Uterus (tissue), 4 donors: ENCODE data around the gene GAMT. TPM values are rescaled to one million over a fixed set of nuclear protein-coding genes. Genes with fewer than 3 reads are reported as not detected.
A peak's percentile ranks its signal among the peaks of the same experiment; 100 is the strongest.
"Not testable (repeated sequence)": the region's sequence is repeated elsewhere in the genome, so short reads cannot be mapped to it uniquely, and the experiment has no call there.

Experiments
- DNase-seq, 2 donors: peaks; one replicate each; pipeline ENCODE4 v3.0.0-alpha.2; 2019 to 2020
- H3K27ac ChIP-seq, 2 donors: fragments of 200-600 bp; sonication (generic); 1 replicate in 1 of 2; 2 replicates in 1 of 2; pipeline ENCODE4 v1.5.1; 2016 to 2018
- H3K27me3 ChIP-seq, 2 donors: fragments of 200-600 bp; sonication (generic); one replicate each; pipeline ENCODE4 v1.5.1; 2018 to 2019; ENCODE audit warnings: control low read depth in 1 of 2
- H3K36me3 ChIP-seq, 2 donors: fragments of 200-600 bp; sonication (generic); one replicate each; pipeline ENCODE4 v1.5.1; 2019; ENCODE audit warnings: control low read depth in 1 of 2
- H3K4me1 ChIP-seq, 2 donors: fragments of 200-600 bp; sonication (generic); one replicate each; pipeline ENCODE4 v1.5.1; 2018 to 2019; ENCODE audit warnings: control low read depth in 1 of 2
- H3K4me3 ChIP-seq, 2 donors: fragments of 200-600 bp; sonication (generic); 1 replicate in 1 of 2; 2 replicates in 1 of 2; pipeline ENCODE4 v1.5.1; 2018 to 2019; ENCODE audit warnings: mild to moderate bottlenecking in 1 of 2
- H3K9me3 ChIP-seq, 2 donors: fragments of 200-600 bp; sonication (generic); one replicate each; pipeline ENCODE4 v1.5.1; 2019; ENCODE audit warnings: control low read depth in 1 of 2
- POLR2A ChIP-seq, 2 donors: fragments of 450-650 bp; IDR thresholded peaks; one replicate each; pipeline ENCODE4 v1.6.1; 2016; ENCODE audit warnings: antibody characterized with exemption in 2 of 2, mild to moderate bottlenecking in 1 of 2, moderate library complexity in 1 of 2
- intact Hi-C: fragments of 100-400 bp; cut with DNase I; formaldehyde crosslinking; loops from one replicate; pipeline ENCODE4 v1.15.1; 2023; ENCODE audit warnings: low total_unique reads
- total RNA-seq, 4 donors: library from RNA; depleted of rRNA in 3 of 4; stranded (reverse); fragments of >200 nt in 3 of 4; gene quantifications; one replicate each; pipeline versions ENCODE4 v1.1.0 to v1.2.4, GENCODE V29; 2014 to 2023
- TF ChIP-seq, protein P1 (sequence below), 4 experiments: fragments of 200-600 bp in 2 of 4; fragments of 450-650 bp in 2 of 4; sonication (generic) in 2 of 4; IDR thresholded peaks; one replicate each; pipeline ENCODE4 v1.5.1; 2016 to 2019; ENCODE audit warnings: antibody characterized with exemption in 4 of 4, mild to moderate bottlenecking in 2 of 4, moderate library complexity in 1 of 4
- donor health status: DM: yes; HTN: yes; CAD: no.

Gene GAMT
- total RNA-seq, 4 donors from 2014 or later = 3.3 to 14.4 (median 8.4) TPM

DNA sequence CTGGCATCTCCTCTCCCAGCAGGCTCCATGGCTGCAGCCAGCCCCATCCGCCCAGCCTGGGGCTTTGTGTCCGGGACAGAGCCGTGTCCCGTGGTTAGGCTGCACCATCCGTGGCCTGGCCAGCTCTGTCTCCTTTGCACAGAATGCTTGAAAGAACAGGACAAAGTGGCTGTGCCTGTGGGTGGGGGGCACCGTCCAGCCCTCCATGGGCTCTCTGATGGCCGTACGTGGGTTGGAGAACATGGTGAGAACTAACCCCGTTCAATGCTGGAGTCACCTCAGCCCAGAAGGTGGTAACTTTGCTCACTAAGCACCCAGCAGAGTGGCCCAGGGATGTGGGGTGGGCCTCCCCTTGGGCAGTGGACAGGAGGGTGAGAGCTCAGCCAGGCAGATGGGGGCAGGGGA, 39.7 kb upstream of the GAMT start:
- peak in 1 of 2 donors; percentile 13 for DNase-seq
- Histone ChIP-seq H3K4me3 (no peak overlapping the region), H3K4me1 (peaks cover 0 to 17% of the 10 kb centered on the region in 2 donors), H3K36me3 (no peaks in the 10 kb centered on the region), H3K27ac (no peak overlapping the region), H3K9me3 (no peaks in the 10 kb centered on the region), H3K27me3 (peaks cover 6 to 8% of the 10 kb centered on the region in 2 donors)
- TF ChIP-seq, protein P1, sequence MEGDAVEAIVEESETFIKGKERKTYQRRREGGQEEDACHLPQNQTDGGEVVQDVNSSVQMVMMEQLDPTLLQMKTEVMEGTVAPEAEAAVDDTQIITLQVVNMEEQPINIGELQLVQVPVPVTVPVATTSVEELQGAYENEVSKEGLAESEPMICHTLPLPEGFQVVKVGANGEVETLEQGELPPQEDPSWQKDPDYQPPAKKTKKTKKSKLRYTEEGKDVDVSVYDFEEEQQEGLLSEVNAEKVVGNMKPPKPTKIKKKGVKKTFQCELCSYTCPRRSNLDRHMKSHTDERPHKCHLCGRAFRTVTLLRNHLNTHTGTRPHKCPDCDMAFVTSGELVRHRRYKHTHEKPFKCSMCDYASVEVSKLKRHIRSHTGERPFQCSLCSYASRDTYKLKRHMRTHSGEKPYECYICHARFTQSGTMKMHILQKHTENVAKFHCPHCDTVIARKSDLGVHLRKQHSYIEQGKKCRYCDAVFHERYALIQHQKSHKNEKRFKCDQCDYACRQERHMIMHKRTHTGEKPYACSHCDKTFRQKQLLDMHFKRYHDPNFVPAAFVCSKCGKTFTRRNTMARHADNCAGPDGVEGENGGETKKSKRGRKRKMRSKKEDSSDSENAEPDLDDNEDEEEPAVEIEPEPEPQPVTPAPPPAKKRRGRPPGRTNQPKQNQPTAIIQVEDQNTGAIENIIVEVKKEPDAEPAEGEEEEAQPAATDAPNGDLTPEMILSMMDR (IDR thresholded peaks at IDR 0.05) = no peak
- TF ChIP-seq POLR2A (IDR thresholded peaks at IDR 0.05) = no peak
- intact Hi-C loops = no loop called here

- no peak for DNase-seq
- Histone ChIP-seq H3K9me3 (no peaks in the 10 kb centered on the region), H3K4me3 (no peak overlapping the region), H3K36me3 (no peaks in the 10 kb centered on the region), H3K27me3 (peaks cover under 1 to 2% of the 10 kb centered on the region in 2 donors), H3K27ac (no peak overlapping the region), H3K4me1 (peaks cover 0 to 14% of the 10 kb centered on the region in 2 donors)
- no peak for TF ChIP-seq POLR2A (IDR thresholded peaks at IDR 0.05)
- TF ChIP-seq, protein P1 (IDR thresholded peaks at IDR 0.05) = no peak
- intact Hi-C loops = no loop called here
Measured at GRCh38 chr19:1440418-1440801, 39.1 kb upstream of the GAMT start.

GRCh38 chr19:1439525-1440417, 38.4 kb upstream of the GAMT start:
- Histone ChIP-seq H3K4me3 (peak overlapping the region; percentile 79 to 83), H3K4me1 (peaks cover 0 to 14% of the 10 kb centered on the region in 2 donors), H3K27ac (peak overlapping the region in 1 of 2 donors; percentile 80)
- H3K27me3 ChIP-seq, H3K9me3 ChIP-seq, H3K36me3 ChIP-seq, intact Hi-C loops: not testable (repeated sequence)
- DNase-seq = peak in 1 of 2 donors; percentile 17

DNA sequence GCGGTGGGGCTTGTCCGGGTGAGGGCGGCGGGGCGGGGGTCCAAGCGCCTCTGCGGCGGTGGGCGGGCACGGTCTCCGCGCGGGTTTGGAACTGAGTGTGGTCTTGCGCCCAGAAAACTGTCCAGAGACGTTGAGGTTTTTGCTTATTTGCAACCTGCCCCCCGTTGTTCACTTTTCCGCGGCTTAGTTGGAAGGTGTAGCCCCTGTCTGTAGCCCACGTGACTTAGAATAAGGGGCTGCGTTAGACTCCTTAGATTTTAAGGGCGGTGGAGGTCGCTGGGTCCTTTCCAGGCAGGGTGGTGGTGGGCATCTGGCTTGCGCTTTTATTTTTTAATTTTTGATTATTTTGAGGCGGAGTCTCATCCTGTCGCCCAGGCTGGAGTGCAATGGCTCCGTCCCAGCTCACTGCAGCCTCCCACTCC, 37.6 kb upstream of the GAMT start:
- TF ChIP-seq, protein P1 (IDR thresholded peaks at IDR 0.05) = no peak
- no peak for TF ChIP-seq POLR2A (IDR thresholded peaks at IDR 0.05)
- Histone ChIP-seq H3K27me3 (no peaks in the 10 kb centered on the region), H3K27ac (peak overlapping the region; percentile 80 to 83), H3K9me3 (no peaks in the 10 kb centered on the region), H3K4me3 (peak overlapping the region; percentile 79 to 83), H3K4me1 (peaks cover 0 to 14% of the 10 kb centered on the region in 2 donors), H3K36me3 (no peaks in the 10 kb centered on the region)
- intact Hi-C loops = no loop called here
- no peak for DNase-seq

- Histone ChIP-seq H3K4me3 (peak within 1 kb of the TSS; percentile 79 to 83), H3K9me3 (no peaks in the 10 kb centered on the region), H3K27ac (peak within 1 kb of the TSS; percentile 80 to 83), H3K36me3 (no peaks in the 10 kb centered on the region), H3K27me3 (no peaks in the 10 kb centered on the region), H3K4me1 (peaks cover 0 to 14% of the 10 kb centered on the region in 2 donors)
- intact Hi-C loops = no loop called here
- TF ChIP-seq POLR2A (IDR thresholded peaks at IDR 0.05) = peak; percentile 85 to 96
- TF ChIP-seq, protein P1 (IDR thresholded peaks at IDR 0.05) = peak; percentile 96 to 99 (median 98)
- peak; percentile 93 to 95 for DNase-seq
Measured at GRCh38 chr19:1438035-1438932, 36.9 kb upstream of the GAMT start, which contains the start of gene RPS15. Gene RPS15 (plus strand): TSS chr19:1438396. CDS start chr19:1438426, 30 bp downstream.
